Measurements from ENCODE around the gene CYB5D1.
A peak's percentile ranks its signal among the peaks of the same experiment; 100 is the strongest.

The CYB5D1 gene

DNA sequence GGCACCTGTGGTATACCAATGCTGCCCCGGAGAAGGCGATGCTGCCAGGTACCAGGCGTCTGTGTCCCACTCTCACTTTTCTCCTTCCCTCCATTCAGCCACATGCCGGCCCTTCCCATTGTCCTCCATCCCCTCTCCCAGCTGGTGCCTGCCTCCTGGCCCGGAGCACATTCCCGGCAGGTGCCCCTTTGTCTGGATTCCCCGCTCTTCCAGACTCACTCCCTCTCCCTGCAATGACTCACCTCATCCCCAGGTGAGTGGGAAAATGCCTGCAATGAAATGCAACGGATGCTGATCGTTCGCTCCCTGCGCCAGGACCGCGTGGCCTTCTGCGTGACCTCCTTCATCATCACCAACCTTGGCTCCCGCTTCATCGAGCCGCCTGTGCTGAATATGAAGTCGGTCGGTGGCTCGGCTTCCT is 34.2 kb upstream of the CYB5D1 start:
- Mint-ChIP-seq H3K4me3 (no peak overlapping the region), H3K27me3 (no peaks in the 10 kb centered on the region), H3K27ac (ENCODE audit: low read depth) (no peak overlapping the region), H3K36me3 (ENCODE audit: insufficient read depth) (no peaks in the 10 kb centered on the region), H3K4me1 (no peaks in the 10 kb centered on the region), H3K9me3 (no peaks in the 10 kb centered on the region)
- DNase-seq (ENCODE audit: low spot score in 2 of 2) (no peak), ATAC-seq (replicated peaks; ENCODE audit: extremely low read depth, poor library complexity, severe bottlenecking) (no peak)

DNA sequence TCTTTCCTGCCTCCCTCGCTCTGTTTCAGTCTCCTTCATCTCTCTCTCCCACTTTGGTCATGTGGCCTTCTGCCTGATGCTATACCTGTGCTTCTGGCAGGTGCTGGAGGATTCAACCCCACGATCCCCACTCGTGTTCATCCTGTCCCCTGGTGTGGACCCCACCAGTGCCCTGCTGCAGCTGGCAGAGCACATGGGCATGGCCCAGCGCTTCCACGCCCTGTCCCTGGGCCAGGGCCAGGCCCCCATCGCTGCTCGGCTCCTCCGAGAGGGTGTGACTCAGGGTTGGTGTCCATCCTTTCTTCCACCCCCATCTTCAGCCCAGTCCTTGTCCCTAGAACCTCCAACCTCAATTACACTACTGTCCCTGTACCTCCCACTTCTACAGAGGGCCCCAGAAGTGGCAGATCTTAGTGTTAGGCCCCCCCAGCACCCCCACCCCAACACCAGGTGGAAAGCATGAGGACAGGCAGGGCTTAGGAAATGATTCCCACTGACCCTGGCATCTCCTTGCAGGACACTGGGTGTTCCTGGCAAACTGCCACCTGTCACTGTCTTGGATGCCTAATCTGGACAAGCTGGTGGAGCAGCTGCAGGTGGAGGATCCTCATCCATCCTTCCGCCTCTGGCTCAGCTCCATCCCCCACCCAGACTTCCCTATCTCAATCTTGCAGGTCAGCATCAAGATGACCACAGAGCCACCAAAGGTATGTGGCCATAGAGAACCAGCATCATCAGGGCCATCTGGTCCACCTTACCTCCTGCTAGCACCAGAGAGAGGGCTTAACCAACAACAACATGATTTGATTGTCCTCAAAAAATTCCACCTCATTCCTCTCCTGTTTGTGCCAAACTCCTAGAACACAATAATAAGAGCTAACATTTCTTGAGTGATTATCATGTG is 33.5 kb upstream of the CYB5D1 start:
- Mint-ChIP-seq H3K36me3 (ENCODE audit: insufficient read depth) (no peaks in the 10 kb centered on the region), H3K4me3 (no peak overlapping the region), H3K9me3 (no peaks in the 10 kb centered on the region), H3K27ac (ENCODE audit: low read depth) (no peak overlapping the region), H3K27me3 (peaks cover 3% of the 10 kb centered on the region), H3K4me1 (no peaks in the 10 kb centered on the region)
- DNase-seq (ENCODE audit: low spot score in 2 of 2) (no peak), ATAC-seq (replicated peaks; ENCODE audit: extremely low read depth, poor library complexity, severe bottlenecking) (no peak)

DNA sequence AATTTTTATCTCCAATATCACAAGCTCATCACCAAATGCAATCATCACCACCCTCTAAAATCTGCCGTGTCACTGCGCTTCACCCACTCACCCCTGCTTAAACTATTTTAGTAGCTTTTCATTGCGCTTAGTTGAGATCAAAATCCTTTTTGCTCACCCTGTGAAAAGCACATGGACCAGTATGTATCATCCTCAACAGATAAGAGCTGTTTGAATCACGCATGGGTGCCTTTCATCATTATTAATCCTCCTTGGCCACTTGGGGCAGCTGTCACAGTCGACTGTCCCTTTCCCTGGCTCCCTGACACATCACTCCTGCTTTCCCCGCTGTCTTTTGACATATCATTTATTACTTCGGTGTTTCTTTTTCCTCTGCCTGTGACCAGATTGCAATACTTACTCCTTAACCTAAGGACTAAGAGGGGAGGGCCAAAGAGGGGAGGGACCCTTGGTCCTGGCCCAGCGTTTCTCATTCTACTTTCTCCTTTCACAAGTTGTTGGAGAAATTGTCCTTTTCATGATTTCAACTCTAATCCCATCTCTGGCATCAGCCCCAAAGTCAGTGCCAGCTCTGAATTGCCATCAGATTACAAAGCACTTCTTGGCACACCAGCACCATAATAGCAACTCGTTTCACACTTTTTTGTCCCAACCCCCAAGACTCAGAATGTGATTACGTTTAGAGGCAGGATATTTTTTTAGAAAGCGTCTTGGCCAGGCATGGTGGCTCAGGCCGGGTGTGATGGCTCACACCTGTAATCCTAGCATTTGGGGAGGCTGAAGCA is 32.4 kb upstream of the CYB5D1 start:
- ATAC-seq (replicated peaks; ENCODE audit: extremely low read depth, poor library complexity, severe bottlenecking) = no peak

DNA sequence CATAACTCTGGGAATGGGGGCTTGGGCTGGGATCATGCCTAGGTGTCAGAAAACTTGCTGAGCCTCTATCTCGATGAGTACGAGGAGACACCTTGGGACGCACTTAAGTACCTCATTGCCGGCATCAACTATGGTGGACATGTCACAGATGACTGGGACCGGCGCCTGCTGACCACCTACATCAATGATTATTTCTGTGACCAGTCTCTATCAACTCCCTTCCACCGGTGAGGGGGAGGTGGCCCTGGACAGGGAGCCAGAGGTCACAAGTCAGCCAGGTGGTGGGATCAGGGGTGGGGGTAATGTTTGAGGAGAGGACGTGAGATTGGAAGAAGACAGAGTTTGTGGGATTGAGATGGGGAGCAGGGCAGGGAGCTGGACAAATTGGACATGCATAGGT is 27.2 kb upstream of the CYB5D1 start:
- Mint-ChIP-seq H3K27me3 (peaks cover 7% of the 10 kb centered on the region), H3K9me3 (no peaks in the 10 kb centered on the region), H3K27ac (ENCODE audit: low read depth) (no peak overlapping the region), H3K4me1 (peaks cover 22% of the 10 kb centered on the region), H3K4me3 (no peak overlapping the region), H3K36me3 (ENCODE audit: insufficient read depth) (peaks cover 22% of the 10 kb centered on the region)
- no peak for DNase-seq (ENCODE audit: low spot score in 2 of 2)
- no peak for ATAC-seq (replicated peaks; ENCODE audit: extremely low read depth, poor library complexity, severe bottlenecking)

More for the DNA sequence above, 32.4 kb upstream of the CYB5D1 start:
- H3K27me3 Mint-ChIP-seq = peaks cover 7% of the 10 kb centered on the region
- no peaks in the 10 kb centered on the region for H3K9me3 Mint-ChIP-seq
- H3K4me1 Mint-ChIP-seq = no peaks in the 10 kb centered on the region
- DNase-seq (ENCODE audit: low spot score in 2 of 2) = no peak
- H3K4me3 Mint-ChIP-seq = no peak overlapping the region
- H3K27ac Mint-ChIP-seq (ENCODE audit: low read depth) = no peak overlapping the region
- H3K36me3 Mint-ChIP-seq (ENCODE audit: insufficient read depth) = no peaks in the 10 kb centered on the region

DNA sequence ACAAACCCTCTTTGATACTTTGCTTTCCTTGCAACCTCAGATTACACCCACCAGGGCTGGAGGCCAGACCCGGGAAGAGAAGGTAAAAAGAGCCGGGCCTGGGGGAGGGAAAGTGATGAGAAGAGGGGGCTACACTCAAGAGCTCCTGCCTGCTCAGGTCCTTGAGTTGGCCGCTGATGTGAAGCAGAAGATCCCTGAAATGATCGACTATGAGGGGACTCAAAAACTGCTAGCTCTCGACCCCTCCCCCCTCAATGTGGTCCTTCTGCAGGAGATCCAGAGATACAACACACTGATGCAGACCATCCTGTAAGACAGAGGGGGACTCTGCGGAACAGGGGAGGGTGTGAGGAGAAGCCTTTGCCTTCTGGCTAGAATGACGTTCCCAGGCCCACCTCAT is 26.6 kb upstream of the CYB5D1 start:
- Mint-ChIP-seq H3K27ac (ENCODE audit: low read depth) (no peak overlapping the region), H3K4me3 (peak overlapping the region; percentile 29), H3K27me3 (peaks cover 7% of the 10 kb centered on the region), H3K36me3 (ENCODE audit: insufficient read depth) (peaks cover 28% of the 10 kb centered on the region), H3K4me1 (peaks cover 28% of the 10 kb centered on the region), H3K9me3 (no peaks in the 10 kb centered on the region)
- DNase-seq (ENCODE audit: low spot score in 2 of 2) (no peak), ATAC-seq (replicated peaks; ENCODE audit: extremely low read depth, poor library complexity, severe bottlenecking) (no peak)

DNA sequence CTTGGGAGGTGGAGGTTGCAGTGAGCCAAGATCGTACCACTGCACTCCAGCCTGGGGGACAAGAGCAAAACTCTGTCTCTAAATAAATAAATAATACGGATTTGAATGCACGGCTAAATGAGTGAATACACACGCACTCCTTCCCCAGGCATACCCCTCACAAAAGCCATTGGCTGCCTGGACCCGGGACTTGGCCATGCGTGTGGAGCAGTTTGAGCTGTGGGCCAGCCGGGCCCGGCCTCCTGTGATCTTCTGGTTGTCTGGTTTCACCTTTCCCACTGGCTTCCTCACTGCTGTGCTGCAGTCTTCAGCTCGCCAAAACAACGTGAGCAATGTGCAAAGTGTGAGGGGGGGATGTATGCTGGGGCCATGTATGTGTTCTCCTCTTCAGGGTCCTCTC is 25.4 kb upstream of the CYB5D1 start:
- H3K36me3 Mint-ChIP-seq (ENCODE audit: insufficient read depth) = peaks cover 36% of the 10 kb centered on the region
- peak overlapping the region; percentile 91 for H3K4me3 Mint-ChIP-seq
- no peak for ATAC-seq (replicated peaks; ENCODE audit: extremely low read depth, poor library complexity, severe bottlenecking)

DNA sequence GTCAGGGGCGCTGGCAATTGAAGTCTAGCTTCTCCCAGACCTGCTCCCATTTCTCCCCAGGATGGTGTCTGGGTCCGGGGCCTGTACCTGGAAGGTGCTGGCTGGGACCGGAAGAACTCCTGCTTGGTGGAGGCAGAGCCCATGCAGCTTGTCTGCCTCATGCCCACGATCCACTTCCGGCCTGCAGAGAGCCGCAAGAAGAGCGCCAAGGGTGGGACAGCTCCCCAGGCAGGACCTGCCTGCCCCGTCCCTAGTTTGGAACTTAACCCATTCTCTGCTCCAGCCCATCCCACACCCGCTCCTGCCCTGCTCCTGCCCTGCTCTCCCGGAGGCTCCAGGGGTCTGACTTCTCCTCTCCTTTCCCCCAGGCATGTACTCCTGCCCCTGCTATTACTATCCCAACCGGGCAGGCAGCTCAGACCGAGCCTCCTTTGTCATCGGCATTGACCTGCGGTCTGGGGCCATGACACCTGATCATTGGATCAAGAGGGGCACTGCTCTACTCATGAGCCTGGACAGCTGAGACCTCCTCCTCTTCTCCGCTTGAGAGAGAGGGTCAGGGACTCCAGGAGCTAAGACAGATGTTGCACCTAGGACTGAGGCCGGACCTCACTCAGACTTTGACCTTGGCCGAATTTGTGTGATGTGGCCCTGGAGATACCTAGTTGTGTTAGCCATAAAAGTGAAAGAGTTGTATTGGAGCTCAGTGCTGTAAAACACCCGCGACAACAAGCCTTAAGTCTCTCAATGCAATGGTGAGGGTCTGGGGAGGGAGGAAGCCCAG is 24.6 kb upstream of the CYB5D1 start:
- Mint-ChIP-seq H3K27ac (ENCODE audit: low read depth) (peak overlapping the region; percentile 98), H3K4me1 (peaks cover 45% of the 10 kb centered on the region), H3K9me3 (no peaks in the 10 kb centered on the region), H3K4me3 (peak overlapping the region; percentile 91), H3K36me3 (ENCODE audit: insufficient read depth) (peaks cover 41% of the 10 kb centered on the region), H3K27me3 (peaks cover 7% of the 10 kb centered on the region)
- DNase-seq (ENCODE audit: low spot score in 2 of 2) (no peak), ATAC-seq (replicated peaks; ENCODE audit: extremely low read depth, poor library complexity, severe bottlenecking) (no peak)

More for the DNA sequence above, 25.4 kb upstream of the CYB5D1 start:
- Mint-ChIP-seq H3K9me3 (no peaks in the 10 kb centered on the region), H3K4me1 (peaks cover 40% of the 10 kb centered on the region), H3K27me3 (peaks cover 7% of the 10 kb centered on the region), H3K27ac (ENCODE audit: low read depth) (no peak overlapping the region)
- DNase-seq (ENCODE audit: low spot score in 2 of 2) = no peak

DNA sequence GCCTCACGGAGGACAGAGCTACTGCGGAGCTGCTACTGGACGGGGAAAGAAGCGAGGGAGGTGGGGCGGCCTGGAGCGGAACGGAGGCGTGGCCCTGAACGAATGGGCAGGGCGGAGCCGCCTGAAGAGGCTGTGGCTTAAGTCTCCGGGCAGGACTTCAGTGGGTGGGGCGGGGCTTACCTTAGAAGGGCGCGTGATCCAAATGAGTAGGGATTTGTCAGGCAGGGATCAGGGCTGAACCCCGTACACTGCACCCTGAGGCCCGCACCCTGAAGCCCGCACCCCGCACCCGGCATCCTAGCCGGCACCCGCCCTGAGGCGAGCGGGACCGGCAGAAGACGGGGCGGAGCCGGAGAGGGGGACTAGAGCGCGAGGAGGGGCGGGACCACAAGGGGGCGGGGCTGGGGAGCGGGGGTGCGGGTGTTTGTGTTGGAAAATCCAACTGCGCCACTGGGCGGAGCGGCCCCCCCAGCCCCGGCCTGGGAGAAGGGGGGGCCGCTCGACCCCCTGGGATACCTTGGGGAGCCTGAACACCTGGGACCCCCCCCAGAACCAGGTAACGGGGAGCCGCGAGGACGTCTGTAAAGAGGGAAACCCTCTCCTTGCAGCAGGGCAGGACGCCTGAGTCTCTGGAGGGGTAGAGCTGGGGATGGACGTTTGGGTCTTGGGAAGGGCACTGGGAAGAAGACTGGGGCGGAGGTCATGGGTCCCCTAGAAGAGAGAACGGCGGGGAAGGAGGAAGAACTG is 23.8 kb upstream of the CYB5D1 start, which contains the start of gene KDM6B:
KDM6B (plus strand) TSS at position 423 of the 747 bp plus-strand sequence. CDS start 11,338 bp downstream, outside the sequence.
- Mint-ChIP-seq H3K4me3 (peak within 1 kb of the TSS; percentile 91), H3K27me3 (peaks cover 7% of the 10 kb centered on the region), H3K36me3 (ENCODE audit: insufficient read depth) (peaks cover 44% of the 10 kb centered on the region), H3K9me3 (no peaks in the 10 kb centered on the region), H3K27ac (ENCODE audit: low read depth) (peak within 1 kb of the TSS; percentile 98), H3K4me1 (peaks cover 53% of the 10 kb centered on the region)
- ATAC-seq (replicated peaks; ENCODE audit: extremely low read depth, poor library complexity, severe bottlenecking) = peak; percentile 42
- peak; percentile 81 to 85 for DNase-seq (ENCODE audit: low spot score in 2 of 2)

DNA sequence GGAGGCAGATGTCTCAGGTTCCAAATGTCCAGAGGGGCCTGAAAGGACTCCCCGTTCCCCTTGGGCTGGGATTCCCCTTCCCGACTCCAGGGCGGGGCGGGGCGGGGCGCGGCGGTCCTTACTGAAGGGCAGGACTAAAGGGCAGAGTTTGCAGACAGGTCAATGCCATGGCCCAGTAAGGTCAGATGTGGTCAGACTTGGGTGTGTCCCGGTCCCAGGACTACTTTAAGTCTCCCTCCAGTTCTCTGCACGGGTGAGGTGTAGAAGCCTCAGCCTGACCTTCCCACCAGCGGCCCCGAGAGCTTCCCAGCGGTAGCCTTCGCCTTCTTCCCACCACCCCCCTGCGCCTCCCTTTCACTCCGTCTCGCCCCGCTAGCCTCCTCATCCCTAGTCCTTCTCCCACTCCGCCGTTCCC is 23.3 kb upstream of the CYB5D1 start:
- peaks cover 57% of the 10 kb centered on the region for H3K4me1 Mint-ChIP-seq
- peak overlapping the region; percentile 91 for H3K4me3 Mint-ChIP-seq

DNA sequence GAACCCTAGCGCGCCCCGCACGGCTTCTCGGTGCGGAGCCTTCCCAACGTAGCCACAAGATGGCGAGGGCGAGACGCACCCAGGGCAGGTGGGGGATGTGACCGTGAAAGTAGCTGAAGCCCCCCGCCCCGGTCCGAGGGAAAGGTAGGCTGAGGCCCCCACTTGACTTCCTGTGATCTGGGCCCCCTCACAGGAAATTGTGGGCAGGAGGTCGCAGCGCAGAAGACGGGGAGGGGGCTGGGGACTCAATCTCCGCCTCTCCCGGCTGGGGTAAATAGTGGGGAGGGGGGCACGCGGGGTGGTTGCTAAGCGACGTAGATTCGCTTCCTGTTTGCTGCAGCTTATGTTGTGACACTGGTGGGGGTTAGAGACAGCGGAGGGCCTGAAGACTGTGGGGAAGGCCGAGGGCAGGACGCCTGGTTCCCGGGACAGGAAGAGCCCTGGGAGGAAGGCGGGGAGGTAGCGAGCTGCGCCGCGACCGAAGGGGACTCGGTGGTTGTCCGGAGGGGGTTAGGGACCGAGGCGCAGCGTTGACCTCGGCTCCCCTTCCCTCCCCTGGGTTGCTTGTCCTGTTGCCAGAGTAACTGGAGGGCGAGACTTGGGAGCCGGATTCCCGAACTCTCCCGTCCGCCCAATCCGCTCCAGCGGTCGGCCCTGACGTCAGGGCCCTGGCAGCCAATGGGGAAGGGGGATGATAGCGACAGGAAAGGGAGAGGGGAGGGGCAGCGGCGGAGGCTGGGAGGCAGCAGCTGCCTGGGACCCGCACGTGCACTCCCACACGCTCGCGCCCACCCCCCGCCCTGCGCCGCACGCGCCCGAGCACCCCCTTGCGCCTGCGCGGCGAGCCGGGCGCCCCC is 22.6 kb upstream of the CYB5D1 start:
- H3K27ac Mint-ChIP-seq (ENCODE audit: low read depth) = peak overlapping the region; percentile 98
- DNase-seq (ENCODE audit: low spot score in 2 of 2) (peak; percentile 74 to 90), ATAC-seq (replicated peaks; ENCODE audit: extremely low read depth, poor library complexity, severe bottlenecking) (peak; percentile 69)
- peaks cover 47% of the 10 kb centered on the region for H3K36me3 Mint-ChIP-seq (ENCODE audit: insufficient read depth)
- H3K4me3 Mint-ChIP-seq = peak overlapping the region; percentile 91
- peaks cover 62% of the 10 kb centered on the region for H3K4me1 Mint-ChIP-seq
- H3K9me3 Mint-ChIP-seq = no peaks in the 10 kb centered on the region
- H3K27me3 Mint-ChIP-seq = no peaks in the 10 kb centered on the region

More for the DNA sequence above, 23.3 kb upstream of the CYB5D1 start:
- no peak for DNase-seq (ENCODE audit: low spot score in 2 of 2)
- peaks cover 1% of the 10 kb centered on the region for H3K27me3 Mint-ChIP-seq
- H3K36me3 Mint-ChIP-seq (ENCODE audit: insufficient read depth) = peaks cover 44% of the 10 kb centered on the region
- no peaks in the 10 kb centered on the region for H3K9me3 Mint-ChIP-seq
- ATAC-seq (replicated peaks; ENCODE audit: extremely low read depth, poor library complexity, severe bottlenecking) = peak; percentile 8
- H3K27ac Mint-ChIP-seq (ENCODE audit: low read depth) = peak overlapping the region; percentile 98

All from central memory CD8-positive, alpha-beta T cell (primary cell).